ENCODE results near the gene CUEDC1.

DNA sequence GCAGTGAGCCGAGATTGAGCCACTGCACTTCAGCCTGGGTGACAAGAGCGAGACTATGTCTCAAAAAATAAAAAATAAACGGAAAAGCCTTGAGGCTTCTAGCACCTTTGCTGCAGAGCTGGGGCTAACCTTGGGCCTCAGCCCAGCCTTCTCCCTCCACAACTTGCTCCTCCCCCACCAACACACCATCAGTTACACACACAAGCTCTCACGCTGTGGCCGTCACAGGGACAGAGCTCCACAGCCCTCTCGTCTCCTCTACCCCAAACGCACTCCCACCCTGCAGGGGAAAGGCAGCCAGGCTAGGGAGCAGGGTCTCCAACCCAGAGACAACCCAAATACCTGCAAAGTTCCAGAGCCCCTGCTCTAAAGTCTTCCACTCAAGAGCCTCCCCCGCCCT is 83.3 kb downstream of the CUEDC1 start:
- TF ChIP-seq, protein P1, sequence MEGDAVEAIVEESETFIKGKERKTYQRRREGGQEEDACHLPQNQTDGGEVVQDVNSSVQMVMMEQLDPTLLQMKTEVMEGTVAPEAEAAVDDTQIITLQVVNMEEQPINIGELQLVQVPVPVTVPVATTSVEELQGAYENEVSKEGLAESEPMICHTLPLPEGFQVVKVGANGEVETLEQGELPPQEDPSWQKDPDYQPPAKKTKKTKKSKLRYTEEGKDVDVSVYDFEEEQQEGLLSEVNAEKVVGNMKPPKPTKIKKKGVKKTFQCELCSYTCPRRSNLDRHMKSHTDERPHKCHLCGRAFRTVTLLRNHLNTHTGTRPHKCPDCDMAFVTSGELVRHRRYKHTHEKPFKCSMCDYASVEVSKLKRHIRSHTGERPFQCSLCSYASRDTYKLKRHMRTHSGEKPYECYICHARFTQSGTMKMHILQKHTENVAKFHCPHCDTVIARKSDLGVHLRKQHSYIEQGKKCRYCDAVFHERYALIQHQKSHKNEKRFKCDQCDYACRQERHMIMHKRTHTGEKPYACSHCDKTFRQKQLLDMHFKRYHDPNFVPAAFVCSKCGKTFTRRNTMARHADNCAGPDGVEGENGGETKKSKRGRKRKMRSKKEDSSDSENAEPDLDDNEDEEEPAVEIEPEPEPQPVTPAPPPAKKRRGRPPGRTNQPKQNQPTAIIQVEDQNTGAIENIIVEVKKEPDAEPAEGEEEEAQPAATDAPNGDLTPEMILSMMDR (IDR thresholded peaks at IDR 0.05) = no peak
- TF ChIP-seq POLR2A (IDR thresholded peaks at IDR 0.05) = no peak

Data from heart left ventricle (tissue), 13 donors.